HepG2 (cell line): ENCODE measurements around the gene HHATL. TPM values are rescaled to one million over a fixed set of nuclear protein-coding genes. Genes with fewer than 3 reads are reported as not detected.

Source experiments
- ATAC-seq: fragments of 200-7000 bp; cut with Tn5 transposase; 3 replicates; pipeline ENCODE4 v1.9.1; 2020; ENCODE audit warnings: mild to moderate bottlenecking, moderate library complexity
- BruUV-seq: library from RNA; stranded (reverse); fragments of 400-500 nt; replicated peaks from 2 replicates; lab custom pipeline; 2021; lab: Mats Ljungman, UMichigan
- CTCF ChIA-PET: fragments of 300-600 bp; formaldehyde crosslinking; extraction: SDS; loops from one replicate; lab custom pipeline; 2021; ENCODE audit warnings: low total read pairs, inconsistent platforms, low intra/inter-chr PET ratio; lab: Yijun Ruan, JAX
- POLR2A ChIA-PET: fragments of 350-600 bp; sonication (Branson Sonifier 250); formaldehyde crosslinking; loops from one replicate; lab custom pipeline; 2020; ENCODE audit warnings: antibody characterized with exemption, inconsistent platforms; lab: Yijun Ruan, JAX
- DNase-seq: peaks from one replicate; pipeline ENCODE4 v3.0.0-alpha.2; 2015; ENCODE audit warnings: low spot score
- FAIRE-seq: peaks from 3 replicates; lab custom pipeline; 2011; peaks lifted over from hg19 to GRCh38; lab: Jason Lieb, UNC
- H2AFZ ChIP-seq: one replicate; pipeline ENCODE4 v1.6.1; 2011; ENCODE audit warnings: low read length, inconsistent platforms
- H3K27ac ChIP-seq: fragments of 300-600 bp; 3 replicates; pipeline ENCODE4 v1.8.0; 2011; ENCODE audit warnings: mixed run types, mild to moderate bottlenecking, mixed read lengths, low read length, inconsistent platforms; ENCODE audit not compliant: insufficient read depth; ENCODE audit errors: extremely low read length
- H3K27me3 ChIP-seq, 2 experiments: fragments of 200-600 bp in 1 of 2; 2 replicates in 1 of 2; 3 replicates in 1 of 2; pipeline versions ENCODE4 v1.6.0 to v1.8.0; 2011; ENCODE audit warnings: low read length in 2 of 2, mild to moderate bottlenecking in 2 of 2, moderate library complexity in 2 of 2, inconsistent platforms in 1 of 2; ENCODE audit not compliant: insufficient read depth in 2 of 2, control insufficient read depth in 1 of 2
- H3K36me3 ChIP-seq, 2 experiments: fragments of 200-600 bp in 1 of 2; replicated peaks in 1 of 2; 2 replicates in 1 of 2; 3 replicates in 1 of 2; pipeline versions ENCODE4 v1.5.1 to v1.8.0; 2011; ENCODE audit warnings: low read length in 2 of 2, inconsistent platforms in 1 of 2; ENCODE audit not compliant: insufficient read depth in 2 of 2, control insufficient read depth in 1 of 2
- H3K4me1 ChIP-seq: 2 replicates; pipeline ENCODE4 v1.5.1; 2012; ENCODE audit warnings: low read length, inconsistent platforms; ENCODE audit not compliant: insufficient read depth
- H3K4me2 ChIP-seq: 2 replicates; pipeline ENCODE4 v1.6.0; 2011; ENCODE audit warnings: low read depth, low read length, inconsistent platforms
- H3K4me3 ChIP-seq, 3 experiments: fragments of 200-600 bp in 1 of 3; sonication (generic), shearing (Covaris generic) in 1 of 3; replicated peaks in 1 of 3; 2 replicates each; pipeline ENCODE4 v1.5.1; 2011 to 2016; ENCODE audit warnings: low read length in 3 of 3, inconsistent platforms in 2 of 3, low read depth in 2 of 3, mild to moderate bottlenecking in 2 of 3, control low read depth in 1 of 3, mixed read lengths in 1 of 3; ENCODE audit not compliant: insufficient read depth in 1 of 3
- H3K79me2 ChIP-seq: one replicate; pipeline ENCODE4 v1.6.1; 2011; ENCODE audit warnings: low read length, inconsistent platforms; ENCODE audit not compliant: insufficient read depth
- H3K9ac ChIP-seq: 2 replicates; pipeline ENCODE4 v1.6.0; 2011; ENCODE audit warnings: mild to moderate bottlenecking, low read depth, low read length, inconsistent platforms; ENCODE audit not compliant: insufficient read depth
- H3K9me3 ChIP-seq: 2 replicates; pipeline ENCODE4 v1.5.1; 2012; ENCODE audit warnings: mild to moderate bottlenecking, low read length
- H4K20me1 ChIP-seq: 2 replicates; pipeline ENCODE4 v1.6.0; 2011; ENCODE audit warnings: inconsistent platforms, mild to moderate bottlenecking, low read length, moderate library complexity; ENCODE audit not compliant: insufficient read depth
- NFIB ChIP-seq: sonication (generic); formaldehyde crosslinking; IDR thresholded peaks from 2 replicates; pipeline ENCODE4 v1.9.0; 2021; ENCODE audit warnings: missing genetic modification reagents, mild to moderate bottlenecking, borderline replicate concordance
- ZMYM2 ChIP-seq: sonication (generic); formaldehyde crosslinking; IDR thresholded peaks from 2 replicates; pipeline ENCODE4 v1.8.0; 2022; ENCODE audit warnings: mild to moderate bottlenecking, missing genetic modification reagents
- ZMYM3 ChIP-seq: sonication (generic); formaldehyde crosslinking; IDR thresholded peaks from 2 replicates; pipeline ENCODE4 v1.5.1; 2020; ENCODE audit warnings: mild to moderate bottlenecking, missing genetic modification reagents
- ZNF326 ChIP-seq: sonication (generic); formaldehyde crosslinking; IDR thresholded peaks from 2 replicates; pipeline ENCODE4 v1.4.0; 2020; ENCODE audit warnings: missing genetic modification reagents, borderline replicate concordance
- WGBS: methylation state at CpG from one replicate; pipeline ENCODE4 v1.1.6; 2017; ENCODE audit warnings: low lambda C conversion rate; 5-methylcytosine and 5-hydroxymethylcytosine counted together
- in situ Hi-C: cut with HindIII; loops from 2 replicates; pipeline ENCODE4 v1.10.0; 2017; ENCODE audit warnings: low pct_unique_long_range_greater_than_20kb; ENCODE audit not compliant: extremely low pct_ligation_motif_present
- intact Hi-C: fragments of 100-400 bp; cut with micrococcal nuclease; formaldehyde crosslinking; loops from one replicate; pipeline ENCODE4 v1.10.0; 2022; ENCODE audit not compliant: unreplicated experiment
- polyA plus RNA-seq, 8 experiments: library from polyadenylated mRNA; depleted of rRNA in 3 of 8; stranded (reverse) in 7 of 8; unstranded in 1 of 8; fragments of >200 nt; fragmentation: Illumina TruSeq in 4 of 8; extraction: Trizol in 4 of 8; gene quantifications; 2 replicates each; pipeline versions ENCODE4 v1.2.1 to v1.2.3, GENCODE V29; 2011 to 2016; ENCODE audit warnings: low read depth in 4 of 8, missing spikeins in 1 of 8, mixed read lengths in 1 of 8; ENCODE audit not compliant: insufficient read depth in 1 of 8
- total RNA-seq, 5 experiments: library from RNA; depleted of rRNA; stranded (reverse); fragments of >200 nt; fragmentation: Illumina TruSeq; extraction: Trizol; gene quantifications; 2 replicates each; pipeline ENCODE4 v1.2.3, GENCODE V29; 2016; ENCODE audit warnings: low read depth in 1 of 5
- TF ChIP-seq, protein P1 (sequence below): sonication (generic); formaldehyde crosslinking; IDR thresholded peaks from 2 replicates; pipeline ENCODE4 v1.9.0; 2022; ENCODE audit warnings: missing genetic modification reagents, mild to moderate bottlenecking, borderline replicate concordance
- TF ChIP-seq, protein P2 (sequence below): sonication (generic); formaldehyde crosslinking; IDR thresholded peaks from 2 replicates; pipeline ENCODE4 v1.4.0; 2020; ENCODE audit warnings: missing genetic modification reagents
- TF ChIP-seq, protein P3 (sequence below): sonication (generic); formaldehyde crosslinking; IDR thresholded peaks from 2 replicates; pipeline ENCODE4 v1.9.0; 2021; ENCODE audit warnings: missing genetic modification reagents, borderline replicate concordance

HHATL gene
- total and polyA plus RNA-seq, 2 of the 13 experiments (the other 11 are each of a cell fraction or from before 2014, with no cell fraction given): 0.26 TPM; not detected in 1

DNA sequence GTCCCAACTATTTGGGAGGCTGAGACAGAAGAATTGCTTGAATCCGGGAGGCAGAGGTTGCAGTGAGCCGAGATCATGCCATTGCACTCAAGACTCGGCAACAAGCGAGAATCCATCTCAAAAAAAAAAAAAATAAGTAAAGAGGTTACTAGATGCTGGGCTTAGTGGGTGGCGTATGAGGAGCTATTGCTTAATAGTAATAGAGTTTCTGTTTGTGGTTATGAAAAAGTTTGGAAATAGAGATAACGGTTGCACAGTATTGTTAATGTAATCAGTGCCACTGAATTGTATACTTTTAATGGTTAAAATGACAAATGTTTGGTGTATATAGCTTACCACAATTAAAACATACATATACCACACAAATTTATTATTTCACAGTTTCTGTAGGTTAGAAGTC is 14.7 kb upstream of the HHATL start:
- DNase-seq (no peak), ATAC-seq (no peak), FAIRE-seq (no peak)
- ChIA-PET CTCF (no interaction called here), POLR2A (no interaction called here)
- Histone ChIP-seq H3K4me2 (no peak overlapping the region), H3K9me3 (no peaks in the 10 kb centered on the region), H3K4me1 (peaks cover 13% of the 10 kb centered on the region), H4K20me1 (no peaks in the 10 kb centered on the region), H3K79me2 (no peaks in the 10 kb centered on the region), H3K27ac (no peak overlapping the region), H2AFZ (no peak overlapping the region), H3K36me3 (no peaks in the 10 kb centered on the region), H3K27me3 (no peaks in the 10 kb centered on the region; a peak in 2 of 5 replicates), H3K9ac (no peak overlapping the region), H3K4me3 (no peak overlapping the region)
- no TSS peak for BruUV-seq
- in situ Hi-C loops (no loop called here), intact Hi-C loops (no loop called here)
- no peak for TF ChIP-seq ZMYM3 (CRISPR knock-in tag)
- no peak for TF ChIP-seq NFIB (CRISPR knock-in tag)
- TF ChIP-seq ZNF326 (CRISPR knock-in tag): no peak
- TF ChIP-seq, protein P1, sequence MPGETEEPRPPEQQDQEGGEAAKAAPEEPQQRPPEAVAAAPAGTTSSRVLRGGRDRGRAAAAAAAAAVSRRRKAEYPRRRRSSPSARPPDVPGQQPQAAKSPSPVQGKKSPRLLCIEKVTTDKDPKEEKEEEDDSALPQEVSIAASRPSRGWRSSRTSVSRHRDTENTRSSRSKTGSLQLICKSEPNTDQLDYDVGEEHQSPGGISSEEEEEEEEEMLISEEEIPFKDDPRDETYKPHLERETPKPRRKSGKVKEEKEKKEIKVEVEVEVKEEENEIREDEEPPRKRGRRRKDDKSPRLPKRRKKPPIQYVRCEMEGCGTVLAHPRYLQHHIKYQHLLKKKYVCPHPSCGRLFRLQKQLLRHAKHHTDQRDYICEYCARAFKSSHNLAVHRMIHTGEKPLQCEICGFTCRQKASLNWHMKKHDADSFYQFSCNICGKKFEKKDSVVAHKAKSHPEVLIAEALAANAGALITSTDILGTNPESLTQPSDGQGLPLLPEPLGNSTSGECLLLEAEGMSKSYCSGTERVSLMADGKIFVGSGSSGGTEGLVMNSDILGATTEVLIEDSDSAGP (CRISPR knock-in tag): no peak
- no peak for TF ChIP-seq ZMYM2 (CRISPR knock-in tag)
- TF ChIP-seq, protein P2, sequence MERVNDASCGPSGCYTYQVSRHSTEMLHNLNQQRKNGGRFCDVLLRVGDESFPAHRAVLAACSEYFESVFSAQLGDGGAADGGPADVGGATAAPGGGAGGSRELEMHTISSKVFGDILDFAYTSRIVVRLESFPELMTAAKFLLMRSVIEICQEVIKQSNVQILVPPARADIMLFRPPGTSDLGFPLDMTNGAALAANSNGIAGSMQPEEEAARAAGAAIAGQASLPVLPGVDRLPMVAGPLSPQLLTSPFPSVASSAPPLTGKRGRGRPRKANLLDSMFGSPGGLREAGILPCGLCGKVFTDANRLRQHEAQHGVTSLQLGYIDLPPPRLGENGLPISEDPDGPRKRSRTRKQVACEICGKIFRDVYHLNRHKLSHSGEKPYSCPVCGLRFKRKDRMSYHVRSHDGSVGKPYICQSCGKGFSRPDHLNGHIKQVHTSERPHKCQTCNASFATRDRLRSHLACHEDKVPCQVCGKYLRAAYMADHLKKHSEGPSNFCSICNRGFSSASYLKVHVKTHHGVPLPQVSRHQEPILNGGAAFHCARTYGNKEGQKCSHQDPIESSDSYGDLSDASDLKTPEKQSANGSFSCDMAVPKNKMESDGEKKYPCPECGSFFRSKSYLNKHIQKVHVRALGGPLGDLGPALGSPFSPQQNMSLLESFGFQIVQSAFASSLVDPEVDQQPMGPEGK (CRISPR knock-in tag): no peak
- TF ChIP-seq, protein P3, sequence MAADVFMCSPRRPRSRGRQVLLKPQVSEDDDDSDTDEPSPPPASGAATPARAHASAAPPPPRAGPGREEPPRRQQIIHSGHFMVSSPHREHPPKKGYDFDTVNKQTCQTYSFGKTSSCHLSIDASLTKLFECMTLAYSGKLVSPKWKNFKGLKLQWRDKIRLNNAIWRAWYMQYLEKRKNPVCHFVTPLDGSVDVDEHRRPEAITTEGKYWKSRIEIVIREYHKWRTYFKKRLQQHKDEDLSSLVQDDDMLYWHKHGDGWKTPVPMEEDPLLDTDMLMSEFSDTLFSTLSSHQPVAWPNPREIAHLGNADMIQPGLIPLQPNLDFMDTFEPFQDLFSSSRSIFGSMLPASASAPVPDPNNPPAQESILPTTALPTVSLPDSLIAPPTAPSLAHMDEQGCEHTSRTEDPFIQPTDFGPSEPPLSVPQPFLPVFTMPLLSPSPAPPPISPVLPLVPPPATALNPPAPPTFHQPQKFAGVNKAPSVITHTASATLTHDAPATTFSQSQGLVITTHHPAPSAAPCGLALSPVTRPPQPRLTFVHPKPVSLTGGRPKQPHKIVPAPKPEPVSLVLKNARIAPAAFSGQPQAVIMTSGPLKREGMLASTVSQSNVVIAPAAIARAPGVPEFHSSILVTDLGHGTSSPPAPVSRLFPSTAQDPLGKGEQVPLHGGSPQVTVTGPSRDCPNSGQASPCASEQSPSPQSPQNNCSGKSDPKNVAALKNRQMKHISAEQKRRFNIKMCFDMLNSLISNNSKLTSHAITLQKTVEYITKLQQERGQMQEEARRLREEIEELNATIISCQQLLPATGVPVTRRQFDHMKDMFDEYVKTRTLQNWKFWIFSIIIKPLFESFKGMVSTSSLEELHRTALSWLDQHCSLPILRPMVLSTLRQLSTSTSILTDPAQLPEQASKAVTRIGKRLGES (CRISPR knock-in tag): no peak
- WGBS: 43% methylated on average over 6 of the region's 6 CpGs
